GM12878 (cell line): ENCODE results near the gene CTAG1B.

Source experiments
- CBX3 ChIP-seq: fragments of 200-600 bp; sonication (generic); IDR thresholded peaks from 2 replicates; pipeline ENCODE4 v1.6.1; 2016; ENCODE audit warnings: low read depth, borderline replicate concordance
- EGR1 ChIP-seq, 2 experiments: IDR thresholded peaks; 1 replicate in 1 of 2; 2 replicates in 1 of 2; pipeline ENCODE4 v1.6.1; 2011 to 2012; ENCODE audit warnings: low read depth in 2 of 2, low read length in 2 of 2, borderline replicate concordance in 1 of 2, mild to moderate bottlenecking in 1 of 2, moderate library complexity in 1 of 2
- FOXM1 ChIP-seq: IDR thresholded peaks from 2 replicates; pipeline ENCODE4 v1.6.1; 2012; ENCODE audit warnings: low read depth, mild to moderate bottlenecking, inconsistent platforms, low read length, moderate library complexity
- KAT2A ChIP-seq: conservative IDR thresholded peaks from 2 replicates; pipeline ENCODE4 v1.6.1; 2011; ENCODE audit warnings: low read depth, low read length; ENCODE audit not compliant: control insufficient read depth

GRCh38 chrX:154658187-154658586 is 39.1 kb upstream of the CTAG1B start:
- TF ChIP-seq EGR1 (IDR thresholded peaks at IDR 0.05; ENCODE audit: borderline replicate concordance in 1 of 2, low read depth in 2 of 2, low read length in 2 of 2) = no peak
- no peak for TF ChIP-seq FOXM1
- TF ChIP-seq KAT2A = no peak
- no peak for TF ChIP-seq CBX3
